Measurements from ENCODE around the gene KDM2A.

DNA sequence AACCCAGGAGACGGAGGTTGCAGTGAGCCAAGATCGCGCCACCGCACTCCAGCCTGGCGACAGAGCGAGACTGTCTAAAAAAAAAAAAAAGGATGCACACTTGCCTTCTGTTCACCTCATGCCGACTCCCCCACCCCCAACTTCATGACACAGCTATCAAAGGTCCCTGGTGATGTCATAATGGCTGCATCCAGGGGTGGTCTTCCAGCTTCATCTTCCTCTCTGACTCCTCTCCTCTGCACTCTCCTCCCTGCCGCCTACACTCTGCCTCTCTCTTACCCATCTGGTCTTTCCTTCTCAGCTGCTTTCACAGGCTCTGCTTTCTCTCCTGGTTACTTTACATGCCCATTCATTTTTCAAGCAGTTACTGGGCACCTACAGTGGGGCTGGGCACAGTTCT is 16.4 kb upstream of the KDM2A start:
- TF ChIP-seq, protein P1, sequence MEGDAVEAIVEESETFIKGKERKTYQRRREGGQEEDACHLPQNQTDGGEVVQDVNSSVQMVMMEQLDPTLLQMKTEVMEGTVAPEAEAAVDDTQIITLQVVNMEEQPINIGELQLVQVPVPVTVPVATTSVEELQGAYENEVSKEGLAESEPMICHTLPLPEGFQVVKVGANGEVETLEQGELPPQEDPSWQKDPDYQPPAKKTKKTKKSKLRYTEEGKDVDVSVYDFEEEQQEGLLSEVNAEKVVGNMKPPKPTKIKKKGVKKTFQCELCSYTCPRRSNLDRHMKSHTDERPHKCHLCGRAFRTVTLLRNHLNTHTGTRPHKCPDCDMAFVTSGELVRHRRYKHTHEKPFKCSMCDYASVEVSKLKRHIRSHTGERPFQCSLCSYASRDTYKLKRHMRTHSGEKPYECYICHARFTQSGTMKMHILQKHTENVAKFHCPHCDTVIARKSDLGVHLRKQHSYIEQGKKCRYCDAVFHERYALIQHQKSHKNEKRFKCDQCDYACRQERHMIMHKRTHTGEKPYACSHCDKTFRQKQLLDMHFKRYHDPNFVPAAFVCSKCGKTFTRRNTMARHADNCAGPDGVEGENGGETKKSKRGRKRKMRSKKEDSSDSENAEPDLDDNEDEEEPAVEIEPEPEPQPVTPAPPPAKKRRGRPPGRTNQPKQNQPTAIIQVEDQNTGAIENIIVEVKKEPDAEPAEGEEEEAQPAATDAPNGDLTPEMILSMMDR (IDR thresholded peaks at IDR 0.05; ENCODE audit: insufficient read depth, low read length), result no peak
- TF ChIP-seq GABPA (IDR thresholded peaks at IDR 0.05; ENCODE audit: low read depth) (no peak), POLR2AphosphoS5 (IDR thresholded peaks at IDR 0.05; ENCODE audit: low read depth) (no peak), SPI1 (IDR thresholded peaks at IDR 0.05; ENCODE audit: borderline replicate concordance, low read depth) (no peak)

Measured in HL-60 (cell line).